ENCODE measurements around the gene RNASEH2B. TPM values are rescaled to one million over a fixed set of nuclear protein-coding genes. Genes with fewer than 3 reads are reported as not detected.

RNASEH2B gene
- total RNA-seq, 2 experiments from 2014 or later: 225 to 322 TPM

DNA sequence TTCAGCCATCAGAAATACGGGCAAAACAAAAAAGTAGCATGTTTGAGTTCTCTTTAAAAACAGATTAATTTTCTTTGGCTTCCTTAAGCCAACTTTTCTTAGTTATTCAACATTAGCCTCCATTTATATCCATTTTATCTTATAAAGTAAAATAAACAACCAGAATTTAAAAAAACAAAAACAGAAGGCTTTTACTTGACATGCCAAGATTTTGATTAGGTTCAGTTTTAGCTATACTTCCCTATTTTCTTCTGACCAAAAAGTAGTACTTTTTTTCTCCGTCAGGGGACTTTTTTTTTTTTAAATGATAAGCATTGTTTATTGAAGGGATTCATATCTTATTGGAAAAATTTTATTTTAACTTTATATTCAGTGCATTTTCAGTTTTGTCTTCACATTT lies 18.1 kb downstream of the RNASEH2B start:
- DNase-seq (ENCODE audit: low spot score): no peak
- ChIA-PET POLR2A (interaction anchor here (0.9 to 3.9 kb wide), 4 partner anchors 9 to 614 kb away, joined by 3 to 19 read pairs (median 3); no protein-coding TSS in a partner anchor), CTCF (ENCODE audit: unreplicated experiment) (no interaction called here)
- intact Hi-C loops (cut with micrococcal nuclease; ENCODE audit: unreplicated experiment): no loop called here
- Histone ChIP-seq H3K36me3 (ENCODE audit: insufficient read depth, low read length) (peaks cover 100% of the 10 kb centered on the region), H2AFZ (ENCODE audit: low read length) (no peak overlapping the region), H3K79me2 (ENCODE audit: insufficient read depth, low read depth, low read length) (peaks cover 72% of the 10 kb centered on the region), H3K9me3 (ENCODE audit: low read length) (peaks cover 43% of the 10 kb centered on the region), H3K4me3 (ENCODE audit: low read depth, low read length, poor library complexity, severe bottlenecking) (no peak overlapping the region), H3K27ac (ENCODE audit: low read depth, low read length, poor library complexity, severe bottlenecking) (no peak overlapping the region), H4K20me1 (ENCODE audit: insufficient read depth, low read length) (no peaks in the 10 kb centered on the region), H3K9me2 (ENCODE audit: insufficient read depth, low read length) (no peaks in the 10 kb centered on the region), H3K4me1 (ENCODE audit: insufficient read depth, low read length, poor library complexity, severe bottlenecking) (peaks cover 6% of the 10 kb centered on the region), H3K4me2 (ENCODE audit: low read length) (no peak overlapping the region)
- BruUV-seq (replicated peaks): no TSS peak
- TF ChIP-seq, protein P1, sequence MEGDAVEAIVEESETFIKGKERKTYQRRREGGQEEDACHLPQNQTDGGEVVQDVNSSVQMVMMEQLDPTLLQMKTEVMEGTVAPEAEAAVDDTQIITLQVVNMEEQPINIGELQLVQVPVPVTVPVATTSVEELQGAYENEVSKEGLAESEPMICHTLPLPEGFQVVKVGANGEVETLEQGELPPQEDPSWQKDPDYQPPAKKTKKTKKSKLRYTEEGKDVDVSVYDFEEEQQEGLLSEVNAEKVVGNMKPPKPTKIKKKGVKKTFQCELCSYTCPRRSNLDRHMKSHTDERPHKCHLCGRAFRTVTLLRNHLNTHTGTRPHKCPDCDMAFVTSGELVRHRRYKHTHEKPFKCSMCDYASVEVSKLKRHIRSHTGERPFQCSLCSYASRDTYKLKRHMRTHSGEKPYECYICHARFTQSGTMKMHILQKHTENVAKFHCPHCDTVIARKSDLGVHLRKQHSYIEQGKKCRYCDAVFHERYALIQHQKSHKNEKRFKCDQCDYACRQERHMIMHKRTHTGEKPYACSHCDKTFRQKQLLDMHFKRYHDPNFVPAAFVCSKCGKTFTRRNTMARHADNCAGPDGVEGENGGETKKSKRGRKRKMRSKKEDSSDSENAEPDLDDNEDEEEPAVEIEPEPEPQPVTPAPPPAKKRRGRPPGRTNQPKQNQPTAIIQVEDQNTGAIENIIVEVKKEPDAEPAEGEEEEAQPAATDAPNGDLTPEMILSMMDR (conservative IDR thresholded peaks at IDR 0.05; ENCODE audit: low read length): no peak
- TF ChIP-seq EZH2phosphoT487 (IDR thresholded peaks at IDR 0.05; ENCODE audit: borderline replicate concordance, low read depth, low read length): no peak

DNA sequence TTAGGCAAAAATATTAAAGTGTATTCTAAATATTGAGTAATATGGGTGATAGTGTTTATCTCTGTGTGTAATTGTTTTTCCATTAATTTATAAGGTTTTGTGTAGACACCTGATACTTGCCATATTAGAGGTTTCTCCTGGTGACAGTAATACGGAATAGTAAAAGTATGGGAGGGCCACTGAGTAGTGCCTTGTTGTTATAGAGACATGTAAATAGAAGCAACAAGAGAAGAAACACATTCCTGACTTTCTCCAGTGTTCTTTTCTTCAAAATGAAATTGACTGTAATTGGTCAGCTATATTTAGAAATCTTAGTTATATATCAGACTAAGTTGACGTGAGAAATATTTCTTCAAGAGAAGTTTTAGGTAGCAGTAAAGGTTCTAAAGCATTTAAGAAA lies 18.5 kb downstream of the RNASEH2B start:
- intact Hi-C loops (cut with micrococcal nuclease; ENCODE audit: unreplicated experiment): no loop called here
- H4K20me1 ChIP-seq (ENCODE audit: insufficient read depth, low read length): no peaks in the 10 kb centered on the region
- ChIA-PET POLR2A (interaction anchor here (0.9 to 1.1 kb wide), 2 partner anchors 9 to 614 kb away, joined by 3 read pairs; no protein-coding TSS in a partner anchor), CTCF (ENCODE audit: unreplicated experiment) (no interaction called here)
- H3K4me2 ChIP-seq (ENCODE audit: low read length): no peak overlapping the region
- H3K9me2 ChIP-seq (ENCODE audit: insufficient read depth, low read length): no peaks in the 10 kb centered on the region
- no peak overlapping the region for H3K4me3 ChIP-seq (ENCODE audit: low read depth, low read length, poor library complexity, severe bottlenecking)
- DNase-seq (ENCODE audit: low spot score): no peak
- TF ChIP-seq, protein P1 (conservative IDR thresholded peaks at IDR 0.05; ENCODE audit: low read length): no peak
- no peak for TF ChIP-seq EZH2phosphoT487 (IDR thresholded peaks at IDR 0.05; ENCODE audit: borderline replicate concordance, low read depth, low read length)
- peaks cover 39% of the 10 kb centered on the region for H3K9me3 ChIP-seq (ENCODE audit: low read length)
- peaks cover 68% of the 10 kb centered on the region for H3K79me2 ChIP-seq (ENCODE audit: insufficient read depth, low read depth, low read length)
- no TSS peak for BruUV-seq (replicated peaks)
- H3K36me3 ChIP-seq (ENCODE audit: insufficient read depth, low read length): peaks cover 100% of the 10 kb centered on the region
- H3K4me1 ChIP-seq (ENCODE audit: insufficient read depth, low read length, poor library complexity, severe bottlenecking): peaks cover 6% of the 10 kb centered on the region
- H3K27ac ChIP-seq (ENCODE audit: low read depth, low read length, poor library complexity, severe bottlenecking): no peak overlapping the region
- no peak overlapping the region for H2AFZ ChIP-seq (ENCODE audit: low read length)

DNA sequence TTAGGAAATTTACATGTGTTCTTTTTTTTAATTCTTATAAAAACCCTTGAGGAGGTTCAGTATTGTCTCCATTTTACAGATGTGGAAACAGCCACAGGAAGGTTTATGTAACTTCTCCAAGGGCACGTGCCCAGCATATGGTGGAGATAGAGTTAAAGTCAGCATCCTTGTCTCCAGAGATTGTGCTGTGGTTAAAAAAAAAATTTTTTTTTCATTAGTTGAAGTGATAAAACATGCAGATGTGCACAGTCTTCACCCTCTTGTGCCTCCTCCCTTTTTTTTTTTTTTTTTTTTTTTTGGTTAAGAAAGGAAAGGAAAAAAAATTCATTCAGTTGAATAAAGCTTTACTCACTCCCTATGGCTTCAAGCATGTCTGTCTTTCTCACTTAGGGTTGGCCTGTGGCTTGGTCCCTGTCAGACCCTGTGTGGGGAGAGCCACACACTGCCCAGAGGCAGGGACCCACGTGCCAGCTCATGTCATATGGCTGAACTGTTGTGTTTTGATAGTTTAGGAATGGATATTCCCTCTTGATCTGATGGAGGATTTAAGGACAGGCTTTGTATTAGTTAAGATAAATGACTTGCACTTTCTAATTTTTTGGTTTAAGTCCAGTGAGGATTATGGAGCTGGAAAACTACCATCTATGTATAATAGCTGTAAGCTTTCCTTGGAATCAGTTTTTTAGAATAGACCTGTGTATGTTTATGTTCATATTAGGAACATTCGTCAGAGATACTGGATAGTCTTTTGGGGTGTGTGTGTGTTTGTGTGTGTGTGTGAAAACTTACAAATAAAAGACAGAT lies 19.3 kb downstream of the RNASEH2B start:
- H3K36me3 ChIP-seq (ENCODE audit: insufficient read depth, low read length): peaks cover 100% of the 10 kb centered on the region
- H2AFZ ChIP-seq (ENCODE audit: low read length): no peak overlapping the region
- no peaks in the 10 kb centered on the region for H3K9me2 ChIP-seq (ENCODE audit: insufficient read depth, low read length)
- H3K9me3 ChIP-seq (ENCODE audit: low read length): peaks cover 31% of the 10 kb centered on the region
- no peak for TF ChIP-seq EZH2phosphoT487 (IDR thresholded peaks at IDR 0.05; ENCODE audit: borderline replicate concordance, low read depth, low read length)
- TF ChIP-seq, protein P1 (conservative IDR thresholded peaks at IDR 0.05; ENCODE audit: low read length): no peak
- no peak overlapping the region for H3K27ac ChIP-seq (ENCODE audit: low read depth, low read length, poor library complexity, severe bottlenecking)
- CTCF ChIA-PET (ENCODE audit: unreplicated experiment): no interaction called here
- peaks cover 61% of the 10 kb centered on the region for H3K79me2 ChIP-seq (ENCODE audit: insufficient read depth, low read depth, low read length)
- peaks cover 6% of the 10 kb centered on the region for H3K4me1 ChIP-seq (ENCODE audit: insufficient read depth, low read length, poor library complexity, severe bottlenecking)
- H4K20me1 ChIP-seq (ENCODE audit: insufficient read depth, low read length): no peaks in the 10 kb centered on the region
- H3K4me2 ChIP-seq (ENCODE audit: low read length): no peak overlapping the region
- POLR2A ChIA-PET: interaction anchor here (0.6 to 0.9 kb wide), 4 partner anchors 8 to 213 kb away, joined by 3 to 5 read pairs (median 4); no protein-coding TSS in a partner anchor
- BruUV-seq (replicated peaks): no TSS peak
- DNase-seq (ENCODE audit: low spot score): no peak
- intact Hi-C loops (cut with micrococcal nuclease; ENCODE audit: unreplicated experiment): no loop called here
- H3K4me3 ChIP-seq (ENCODE audit: low read depth, low read length, poor library complexity, severe bottlenecking): no peak overlapping the region
